Esophagus squamous epithelium (tissue), 5 donors: ENCODE data around the gene C2CD2. TPM values are rescaled to one million over a fixed set of nuclear protein-coding genes. Genes with fewer than 3 reads are reported as not detected.

Experiments
- DNase-seq: peaks from one replicate; lab custom pipeline; 2025; lab: John Stamatoyannopoulos, UW
- H3K27ac ChIP-seq, 4 donors: fragments of 200-600 bp; sonication (generic); one replicate each; pipeline ENCODE4 v1.5.1; 2016 to 2019; ENCODE audit warnings: mild to moderate bottlenecking in 1 of 4
- H3K27me3 ChIP-seq, 4 donors: fragments of 200-600 bp; sonication (generic); 1 replicate in 3 of 4; 2 replicates in 1 of 4; pipeline versions ENCODE4 v1.5.1 to v1.6.0; 2017 to 2021; ENCODE audit warnings: antibody characterized with exemption in 1 of 4
- H3K36me3 ChIP-seq, 3 donors: fragments of 200-600 bp; sonication (generic); one replicate each; pipeline ENCODE4 v1.5.1; 2016 to 2019
- H3K4me1 ChIP-seq, 3 donors: fragments of 200-600 bp; sonication (generic); one replicate each; pipeline ENCODE4 v1.5.1; 2017 to 2019
- H3K4me3 ChIP-seq, 4 donors: fragments of 200-600 bp; sonication (generic); 1 replicate in 3 of 4; 2 replicates in 1 of 4; pipeline ENCODE4 v1.5.1; 2016 to 2019; ENCODE audit warnings: mild to moderate bottlenecking in 2 of 4, moderate library complexity in 1 of 4
- H3K9me3 ChIP-seq, 3 donors: fragments of 200-600 bp; sonication (generic); one replicate each; pipeline ENCODE4 v1.5.1; 2016 to 2019
- POLR2A ChIP-seq, 4 donors: fragments of 450-650 bp; IDR thresholded peaks; one replicate each; pipeline ENCODE4 v1.6.1; 2017; ENCODE audit warnings: antibody characterized with exemption in 4 of 4, mild to moderate bottlenecking in 4 of 4, moderate library complexity in 3 of 4
- WGBS, 2 donors: methylation state at CpG; one replicate each; pipeline ENCODE4 v1.1.5; 2018; 5-methylcytosine and 5-hydroxymethylcytosine counted together
- intact Hi-C: fragments of 100-400 bp; cut with DNase I; formaldehyde crosslinking; loops from one replicate; pipeline ENCODE4 v1.15.0; 2022
- total RNA-seq, 4 donors: library from RNA; depleted of rRNA; stranded (reverse); fragments of >200 nt; gene quantifications; one replicate each; pipeline ENCODE4 v1.1.0, GENCODE V29; 2016
- TF ChIP-seq, protein P1 (sequence below), 6 experiments: fragments of 450-650 bp in 4 of 6; fragments of 200-600 bp in 2 of 6; sonication (generic) in 2 of 6; IDR thresholded peaks; one replicate each; pipeline ENCODE4 v1.5.1; 2016 to 2019; ENCODE audit warnings: antibody characterized with exemption in 6 of 6, mild to moderate bottlenecking in 4 of 6, moderate library complexity in 4 of 6
- donor health status: DM: yes; HTN: yes; CAD: no.

Gene C2CD2
- total RNA-seq, 4 donors from 2014 or later: 13.6 to 21.2 (median 15.6) TPM

- no peak for DNase-seq
- intact Hi-C loops: no loop called here
- H3K27me3 ChIP-seq: no peaks in the 10 kb centered on the region
- H3K4me3 ChIP-seq: no peak overlapping the region
- TF ChIP-seq, protein P1, sequence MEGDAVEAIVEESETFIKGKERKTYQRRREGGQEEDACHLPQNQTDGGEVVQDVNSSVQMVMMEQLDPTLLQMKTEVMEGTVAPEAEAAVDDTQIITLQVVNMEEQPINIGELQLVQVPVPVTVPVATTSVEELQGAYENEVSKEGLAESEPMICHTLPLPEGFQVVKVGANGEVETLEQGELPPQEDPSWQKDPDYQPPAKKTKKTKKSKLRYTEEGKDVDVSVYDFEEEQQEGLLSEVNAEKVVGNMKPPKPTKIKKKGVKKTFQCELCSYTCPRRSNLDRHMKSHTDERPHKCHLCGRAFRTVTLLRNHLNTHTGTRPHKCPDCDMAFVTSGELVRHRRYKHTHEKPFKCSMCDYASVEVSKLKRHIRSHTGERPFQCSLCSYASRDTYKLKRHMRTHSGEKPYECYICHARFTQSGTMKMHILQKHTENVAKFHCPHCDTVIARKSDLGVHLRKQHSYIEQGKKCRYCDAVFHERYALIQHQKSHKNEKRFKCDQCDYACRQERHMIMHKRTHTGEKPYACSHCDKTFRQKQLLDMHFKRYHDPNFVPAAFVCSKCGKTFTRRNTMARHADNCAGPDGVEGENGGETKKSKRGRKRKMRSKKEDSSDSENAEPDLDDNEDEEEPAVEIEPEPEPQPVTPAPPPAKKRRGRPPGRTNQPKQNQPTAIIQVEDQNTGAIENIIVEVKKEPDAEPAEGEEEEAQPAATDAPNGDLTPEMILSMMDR (IDR thresholded peaks at IDR 0.05): no peak
- no peak for TF ChIP-seq POLR2A (IDR thresholded peaks at IDR 0.05)
- no peaks in the 10 kb centered on the region for H3K9me3 ChIP-seq
- peaks cover 0 to 99% (median 11%) of the 10 kb centered on the region in 3 donors for H3K36me3 ChIP-seq
- no peaks in the 10 kb centered on the region for H3K4me1 ChIP-seq
- no peak overlapping the region for H3K27ac ChIP-seq
- WGBS, 2 donors: 86 to 94% methylated on average over 7 to 8 of the region's 9 CpGs
Measured at GRCh38 chr21:41850085-41850484, 103.7 kb downstream of the C2CD2 start.

DNA sequence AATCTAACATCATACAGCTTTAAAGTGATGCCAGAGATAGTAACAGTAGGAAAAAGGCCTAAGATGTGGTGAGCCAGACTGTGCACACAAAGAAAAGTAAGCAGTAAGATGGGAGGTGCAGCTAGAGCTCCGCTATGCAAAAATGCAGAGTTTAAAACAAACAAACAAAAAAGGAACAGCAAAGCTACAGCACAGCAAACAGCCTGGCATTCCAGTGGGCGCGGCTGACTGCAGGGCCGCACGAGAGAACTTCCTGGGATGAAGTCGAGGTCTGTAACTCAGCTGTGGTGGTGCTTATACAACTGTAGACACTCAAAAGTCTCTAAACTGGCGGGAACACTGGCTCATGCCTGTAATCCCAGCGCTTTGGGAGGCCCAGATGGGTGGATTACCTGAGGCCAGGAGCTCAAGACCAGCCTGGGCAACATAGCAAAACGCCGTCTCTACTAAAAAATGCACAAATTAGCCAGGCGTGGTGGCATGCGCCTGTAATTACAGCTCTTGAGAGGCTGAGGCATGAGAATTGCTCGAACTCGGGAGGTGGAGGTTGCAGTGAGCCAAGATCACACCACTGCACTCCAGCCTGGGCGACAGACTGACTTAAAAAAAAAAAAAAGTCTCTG lies 104.7 kb downstream of the C2CD2 start:
- H3K36me3 ChIP-seq: peaks cover 0 to 89% (median 2%) of the 10 kb centered on the region in 3 donors
- no peak for DNase-seq

DNA sequence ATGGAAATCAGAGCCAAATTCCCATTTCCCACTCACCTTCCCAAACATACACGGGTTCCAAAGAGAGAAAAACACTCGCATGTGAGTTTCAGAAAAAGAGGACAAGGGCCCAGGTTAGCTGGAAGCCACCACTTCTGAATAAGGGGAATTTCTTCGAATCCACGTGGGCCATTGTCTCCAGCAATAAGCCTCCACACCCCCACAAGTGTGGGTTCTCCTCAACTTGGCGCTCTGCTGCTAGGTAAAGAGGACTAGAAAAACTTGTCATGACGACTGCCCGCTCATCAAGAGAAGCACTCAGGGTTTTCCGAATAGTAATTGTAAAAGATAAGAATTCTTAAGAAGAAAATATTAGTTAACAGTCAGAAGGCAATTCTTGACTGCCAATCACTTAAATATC lies 105.3 kb downstream of the C2CD2 start:
- Histone ChIP-seq H3K27me3 (no peaks in the 10 kb centered on the region), H3K9me3 (no peaks in the 10 kb centered on the region), H3K27ac (no peak overlapping the region), H3K4me3 (no peak overlapping the region), H3K36me3 (peaks cover 0 to 84% (median 0%) of the 10 kb centered on the region in 3 donors), H3K4me1 (no peaks in the 10 kb centered on the region)
- DNase-seq: no peak
- intact Hi-C loops: no loop called here
- no peak for TF ChIP-seq POLR2A (IDR thresholded peaks at IDR 0.05)
- TF ChIP-seq, protein P1 (IDR thresholded peaks at IDR 0.05): no peak
- WGBS, 2 donors: 76 to 78% methylated on average over 8 of the region's 8 CpGs

More for the DNA sequence above, 104.7 kb downstream of the C2CD2 start:
- no peak for TF ChIP-seq POLR2A (IDR thresholded peaks at IDR 0.05)
- TF ChIP-seq, protein P1 (IDR thresholded peaks at IDR 0.05): no peak
- no peak overlapping the region for H3K4me3 ChIP-seq
- H3K27ac ChIP-seq: no peak overlapping the region
- no peaks in the 10 kb centered on the region for H3K9me3 ChIP-seq
- H3K4me1 ChIP-seq: no peaks in the 10 kb centered on the region
- intact Hi-C loops: no loop called here
- no peaks in the 10 kb centered on the region for H3K27me3 ChIP-seq
- 82 to 88% methylated on average over 13 to 14 of the region's 15 CpGs for WGBS, 2 donors

DNA sequence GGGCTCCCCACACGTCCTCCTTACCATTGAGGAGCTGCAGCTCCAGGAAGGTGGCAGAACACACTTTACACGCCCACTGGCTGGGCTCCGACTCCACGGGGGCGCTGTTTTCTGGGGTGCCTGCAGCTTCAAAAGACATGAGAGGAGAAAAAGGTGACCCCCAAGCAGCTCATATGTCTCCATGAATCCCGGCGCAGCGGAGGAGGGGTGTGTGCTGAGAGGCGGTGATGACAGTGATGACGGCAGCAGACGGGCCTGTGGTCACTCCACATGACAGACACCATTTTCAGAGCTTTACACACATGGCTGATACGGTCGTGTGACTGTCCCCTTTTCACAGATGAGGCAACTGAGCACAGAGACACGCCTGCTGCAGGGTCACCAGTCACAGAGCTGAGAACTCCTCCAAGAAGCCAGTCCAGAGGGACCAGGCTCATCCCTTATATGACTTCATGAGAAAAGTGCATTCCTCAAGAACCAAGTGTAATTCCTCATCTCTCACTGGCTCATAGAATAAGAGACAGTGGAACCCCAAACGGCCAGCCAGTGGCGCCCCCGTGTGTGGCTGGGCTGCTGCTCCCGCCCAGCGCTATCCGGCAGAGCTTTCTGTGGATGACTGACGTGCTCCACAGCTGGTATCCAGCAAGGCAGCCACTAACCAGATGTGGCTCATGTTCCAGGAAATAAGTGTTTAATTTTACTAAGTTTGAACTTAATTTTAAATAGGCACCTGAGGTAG lies 106.6 kb downstream of the C2CD2 start:
- Histone ChIP-seq H3K9me3 (no peaks in the 10 kb centered on the region), H3K4me1 (no peaks in the 10 kb centered on the region), H3K27ac (no peak overlapping the region), H3K36me3 (peaks cover 0 to 71% (median 0%) of the 10 kb centered on the region in 3 donors), H3K27me3 (no peaks in the 10 kb centered on the region), H3K4me3 (no peak overlapping the region)
- no peak for TF ChIP-seq POLR2A (IDR thresholded peaks at IDR 0.05)
- TF ChIP-seq, protein P1 (IDR thresholded peaks at IDR 0.05): no peak
- DNase-seq: no peak
- intact Hi-C loops: no loop called here
- 92 to 94% methylated on average over 10 to 15 of the region's 21 CpGs for WGBS, 2 donors

GRCh38 chr21:41846536-41846935 lies 107.3 kb downstream of the C2CD2 start:
- intact Hi-C loops: no loop called here
- Histone ChIP-seq H3K9me3 (no peaks in the 10 kb centered on the region), H3K27ac (no peak overlapping the region), H3K4me3 (no peak overlapping the region), H3K36me3 (peaks cover 0 to 64% (median 0%) of the 10 kb centered on the region in 3 donors), H3K27me3 (no peaks in the 10 kb centered on the region), H3K4me1 (no peaks in the 10 kb centered on the region)
- 80 to 89% methylated on average over 5 to 7 of the region's 7 CpGs for WGBS, 2 donors
- TF ChIP-seq, protein P1 (IDR thresholded peaks at IDR 0.05): no peak
- TF ChIP-seq POLR2A (IDR thresholded peaks at IDR 0.05): no peak
- no peak for DNase-seq
